GM12874 (cell line): Measurements from ENCODE around the gene TAF1A.

Experiments used
- CTCF ChIP-seq: IDR thresholded peaks from 2 replicates; pipeline ENCODE4 v1.5.1; 2011; ENCODE audit warnings: low read depth, mild to moderate bottlenecking, control low read depth, low read length, moderate library complexity; ENCODE audit not compliant: insufficient read depth

Gene TAF1A

GRCh38 chr1:222529916-222530315, 59.8 kb downstream of the TAF1A start:
- TF ChIP-seq CTCF: no peak

GRCh38 chr1:222529181-222529580, 60.6 kb downstream of the TAF1A start:
- no peak for TF ChIP-seq CTCF

GRCh38 chr1:222525951-222526350, 63.8 kb downstream of the TAF1A start:
- TF ChIP-seq CTCF: no peak

GRCh38 chr1:222523852-222524251, 65.9 kb downstream of the TAF1A start:
- TF ChIP-seq CTCF: no peak

GRCh38 chr1:222522105-222522915, 67.4 kb downstream of the TAF1A start:
- TF ChIP-seq CTCF: no peak

- no peak for TF ChIP-seq CTCF
Observed at GRCh38 chr1:222521299-222522104, 68.2 kb downstream of the TAF1A start.
